Measurements from ENCODE around the gene ZBTB20.

Gene ZBTB20

DNA sequence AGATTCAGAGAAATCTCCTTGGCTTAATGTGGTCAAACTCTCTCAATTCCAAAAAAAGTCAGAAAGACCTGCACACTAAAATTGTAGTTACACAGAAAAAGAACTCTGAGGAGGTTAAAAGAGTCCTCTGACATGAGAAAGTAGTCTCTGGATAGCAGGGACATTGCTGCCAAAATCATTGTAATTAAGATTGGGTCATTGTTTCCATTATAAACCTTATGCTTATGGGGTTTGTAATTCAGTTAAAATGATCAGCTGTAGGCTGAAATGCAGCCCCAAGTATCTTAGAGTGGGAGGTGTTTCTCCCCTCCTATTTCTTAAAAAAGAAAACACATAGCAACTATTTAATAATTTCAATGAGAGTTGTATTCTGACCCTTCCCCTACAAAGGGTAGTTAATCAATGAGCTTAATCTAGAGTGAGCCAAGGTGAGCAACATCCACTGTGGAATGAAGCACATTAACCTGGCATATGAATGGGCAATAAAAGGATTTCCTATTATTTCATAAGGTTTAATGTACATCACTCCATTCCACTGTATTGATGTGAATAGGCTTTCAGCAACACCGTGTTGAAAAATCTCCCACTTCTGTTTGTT lies 446.4 kb downstream of the ZBTB20 start:
- no peaks in the 10 kb centered on the region for H3K27me3 ChIP-seq
- H3K36me3 ChIP-seq, result no peaks in the 10 kb centered on the region
- no peak overlapping the region for H3K4me3 ChIP-seq (ENCODE audit: low read depth, low read length)
- TF ChIP-seq CTCF (IDR thresholded peaks at IDR 0.05; ENCODE audit: low read depth, low read length), result no peak
- no peaks in the 10 kb centered on the region for H3K4me1 ChIP-seq
- no peak for DNase-seq
- H3K9me3 ChIP-seq, result no peaks in the 10 kb centered on the region

DNA sequence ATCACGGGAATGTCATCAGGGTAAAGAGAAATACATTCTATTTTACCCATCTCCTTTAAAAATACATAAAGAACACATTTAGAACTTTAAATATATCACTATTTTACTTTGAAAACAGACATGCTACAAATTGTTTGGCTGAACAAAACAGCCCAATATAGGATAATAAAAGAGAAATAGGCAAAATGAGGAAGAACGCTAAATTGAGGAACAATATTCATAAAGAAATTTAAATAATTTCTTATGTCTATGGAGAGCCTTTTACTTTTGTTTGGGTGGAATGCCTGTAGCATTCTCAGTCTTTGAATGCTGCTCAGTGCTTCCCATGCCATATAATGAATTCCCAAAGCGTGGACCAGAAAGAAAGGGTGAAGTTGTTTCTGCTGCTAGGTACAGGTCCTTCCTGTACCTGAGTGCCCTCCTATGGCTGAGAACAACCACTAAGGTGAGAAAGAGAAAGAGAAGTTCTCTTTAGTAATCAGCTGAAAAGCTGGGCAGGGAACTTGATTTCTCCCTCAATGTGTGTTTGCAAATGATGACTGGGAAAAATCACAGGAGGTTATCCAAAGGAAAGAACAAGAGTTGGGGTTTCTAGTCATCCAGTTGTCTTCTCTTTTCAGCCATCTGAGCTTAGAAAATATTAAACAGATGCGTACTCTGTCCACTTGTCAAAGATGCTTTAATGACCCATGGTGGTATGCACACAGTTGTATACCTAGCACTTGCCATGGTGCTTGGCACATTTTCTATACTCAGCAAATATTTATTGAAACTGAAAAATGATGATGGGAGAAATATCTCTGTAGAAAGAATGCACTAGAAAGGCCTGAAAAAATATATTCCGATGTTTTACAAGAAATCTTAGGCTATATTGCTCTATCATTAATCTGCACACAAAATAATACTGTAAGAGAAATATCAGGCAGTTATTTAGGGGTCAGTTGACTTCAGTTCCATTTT lies 448.7 kb downstream of the ZBTB20 start:
- H3K36me3 ChIP-seq, result no peaks in the 10 kb centered on the region
- TF ChIP-seq CTCF (IDR thresholded peaks at IDR 0.05; ENCODE audit: low read depth, low read length), result no peak
- no peak overlapping the region for H3K4me3 ChIP-seq (ENCODE audit: low read depth, low read length)
- DNase-seq, result no peak
- H3K9me3 ChIP-seq, result no peaks in the 10 kb centered on the region
- H3K27me3 ChIP-seq, result no peaks in the 10 kb centered on the region
- H3K4me1 ChIP-seq, result no peaks in the 10 kb centered on the region

GRCh38 chr3:114697401-114697800 lies 449.7 kb downstream of the ZBTB20 start:
- H3K36me3 ChIP-seq, result no peaks in the 10 kb centered on the region
- H3K9me3 ChIP-seq, result no peaks in the 10 kb centered on the region
- no peak for DNase-seq
- TF ChIP-seq CTCF (IDR thresholded peaks at IDR 0.05; ENCODE audit: low read depth, low read length), result no peak
- no peak overlapping the region for H3K4me3 ChIP-seq (ENCODE audit: low read depth, low read length)
- no peaks in the 10 kb centered on the region for H3K27me3 ChIP-seq
- peaks cover under 1% of the 10 kb centered on the region; the same call in 1 of the 2 replicates for H3K4me1 ChIP-seq

DNA sequence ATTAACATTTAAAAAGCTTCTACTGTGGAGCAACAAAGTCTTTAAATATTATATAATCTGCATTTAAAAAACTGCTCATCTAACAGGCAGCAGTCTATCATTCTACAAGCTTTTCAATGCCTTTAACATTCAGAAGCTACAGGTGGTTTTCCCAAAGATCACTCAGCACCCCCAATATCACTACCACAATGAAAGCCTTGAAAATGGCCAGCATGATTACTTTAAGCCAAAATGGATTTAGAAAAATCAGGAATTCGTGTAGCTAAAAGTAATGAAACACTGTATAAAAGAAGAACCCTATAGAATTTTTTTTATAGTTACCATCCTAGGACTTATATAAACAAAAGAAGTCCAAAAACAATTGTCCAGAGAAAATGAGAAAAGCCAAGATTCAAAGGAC lies 452.8 kb downstream of the ZBTB20 start:
- peaks cover 7% of the 10 kb centered on the region; the same call in 1 of the 2 replicates for H3K4me1 ChIP-seq
- no peaks in the 10 kb centered on the region for H3K9me3 ChIP-seq
- no peak overlapping the region for H3K4me3 ChIP-seq (ENCODE audit: low read depth, low read length)
- H3K36me3 ChIP-seq, result no peaks in the 10 kb centered on the region
- no peak for DNase-seq
- no peak for TF ChIP-seq CTCF (IDR thresholded peaks at IDR 0.05; ENCODE audit: low read depth, low read length)
- H3K27me3 ChIP-seq, result no peaks in the 10 kb centered on the region

- Histone ChIP-seq H3K27me3 (no peaks in the 10 kb centered on the region), H3K36me3 (no peaks in the 10 kb centered on the region), H3K9me3 (no peaks in the 10 kb centered on the region), H3K4me1 (peaks cover 7% of the 10 kb centered on the region; the same call in 1 of the 2 replicates), H3K4me3 (ENCODE audit: low read depth, low read length) (no peak overlapping the region)
- DNase-seq, result no peak
- TF ChIP-seq CTCF (IDR thresholded peaks at IDR 0.05; ENCODE audit: low read depth, low read length), result no peak
Observed at GRCh38 chr3:114691871-114692270, 455.2 kb downstream of the ZBTB20 start.

- H3K4me3 ChIP-seq (ENCODE audit: low read depth, low read length), result no peak overlapping the region
- H3K27me3 ChIP-seq, result no peaks in the 10 kb centered on the region
- no peaks in the 10 kb centered on the region for H3K36me3 ChIP-seq
- no peaks in the 10 kb centered on the region for H3K9me3 ChIP-seq
- DNase-seq, result no peak
- peaks cover 7% of the 10 kb centered on the region; the same call in 1 of the 2 replicates for H3K4me1 ChIP-seq
- TF ChIP-seq CTCF (IDR thresholded peaks at IDR 0.05; ENCODE audit: low read depth, low read length), result no peak
Observed at GRCh38 chr3:114690911-114691310, 456.2 kb downstream of the ZBTB20 start.
